Measurements from ENCODE around the gene TCEA3. TPM values are rescaled to one million over a fixed set of nuclear protein-coding genes. Genes with fewer than 3 reads are reported as not detected.

The TCEA3 gene
- total and polyA plus RNA-seq, 3 donors from 2014 or later: 10.8 to 14.7 (median 12.6) TPM

DNA sequence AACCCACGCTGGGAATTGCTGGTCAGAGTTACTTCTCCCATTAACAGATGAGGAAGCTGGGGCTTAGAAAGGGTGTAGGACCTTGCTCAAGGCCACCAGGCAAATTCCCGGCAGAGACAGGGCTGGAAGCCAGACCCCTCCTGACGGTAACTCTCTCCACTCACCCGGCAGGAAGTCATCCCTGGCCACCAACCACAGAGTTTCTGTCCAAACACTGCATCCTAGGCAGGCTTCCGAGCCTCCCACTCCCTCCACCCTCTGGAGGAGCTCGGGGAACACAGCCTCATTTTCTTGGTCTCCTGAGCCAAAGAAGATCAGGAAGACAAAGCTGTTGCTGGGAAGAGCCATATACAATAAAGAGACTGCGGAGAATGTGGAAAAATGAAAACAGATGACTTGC lies 29.9 kb downstream of the TCEA3 start:
- peak overlapping the region; percentile 78 to 84 for H3K27ac ChIP-seq
- H3K4me1 ChIP-seq: peaks cover 26% of the 10 kb centered on the region
- WGBS, 2 donors: 23 to 34% methylated on average over 7 of the region's 7 CpGs
- intact Hi-C loops (cut with DNase I; ENCODE audit: low total_unique reads): no loop called here
- peak; percentile 89 for DNase-seq
- H3K9me3 ChIP-seq: no peaks in the 10 kb centered on the region
- H3K36me3 ChIP-seq (ENCODE audit: low read depth, missing control alignments): no peaks in the 10 kb centered on the region
- H3K4me3 ChIP-seq: no peak overlapping the region
- TF ChIP-seq POLR2A (IDR thresholded peaks at IDR 0.05): no peak
- TF ChIP-seq, protein P1, sequence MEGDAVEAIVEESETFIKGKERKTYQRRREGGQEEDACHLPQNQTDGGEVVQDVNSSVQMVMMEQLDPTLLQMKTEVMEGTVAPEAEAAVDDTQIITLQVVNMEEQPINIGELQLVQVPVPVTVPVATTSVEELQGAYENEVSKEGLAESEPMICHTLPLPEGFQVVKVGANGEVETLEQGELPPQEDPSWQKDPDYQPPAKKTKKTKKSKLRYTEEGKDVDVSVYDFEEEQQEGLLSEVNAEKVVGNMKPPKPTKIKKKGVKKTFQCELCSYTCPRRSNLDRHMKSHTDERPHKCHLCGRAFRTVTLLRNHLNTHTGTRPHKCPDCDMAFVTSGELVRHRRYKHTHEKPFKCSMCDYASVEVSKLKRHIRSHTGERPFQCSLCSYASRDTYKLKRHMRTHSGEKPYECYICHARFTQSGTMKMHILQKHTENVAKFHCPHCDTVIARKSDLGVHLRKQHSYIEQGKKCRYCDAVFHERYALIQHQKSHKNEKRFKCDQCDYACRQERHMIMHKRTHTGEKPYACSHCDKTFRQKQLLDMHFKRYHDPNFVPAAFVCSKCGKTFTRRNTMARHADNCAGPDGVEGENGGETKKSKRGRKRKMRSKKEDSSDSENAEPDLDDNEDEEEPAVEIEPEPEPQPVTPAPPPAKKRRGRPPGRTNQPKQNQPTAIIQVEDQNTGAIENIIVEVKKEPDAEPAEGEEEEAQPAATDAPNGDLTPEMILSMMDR (IDR thresholded peaks at IDR 0.05): no peak
- H3K27me3 ChIP-seq: no peaks in the 10 kb centered on the region

DNA sequence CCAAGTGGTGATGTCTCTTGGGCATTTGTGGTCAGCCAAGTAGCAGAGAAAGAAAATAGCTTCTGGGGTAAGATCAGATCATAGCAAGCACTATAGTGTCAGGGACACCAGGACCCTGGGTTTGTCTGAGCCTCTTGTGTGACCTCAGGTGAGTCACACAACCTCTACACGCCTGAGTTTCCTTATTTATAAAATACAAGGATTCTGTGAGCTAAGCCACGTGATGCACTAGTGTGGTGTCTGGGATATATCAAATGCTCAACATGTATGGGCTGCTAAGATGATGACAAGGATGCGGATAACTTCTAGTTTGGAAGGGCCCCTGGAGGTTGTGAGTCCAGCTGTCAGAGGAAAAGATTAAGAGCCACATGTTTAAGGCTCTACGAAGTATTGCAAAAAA lies 30.4 kb downstream of the TCEA3 start:
- Histone ChIP-seq H3K4me1 (peaks cover 26% of the 10 kb centered on the region), H3K36me3 (ENCODE audit: low read depth, missing control alignments) (no peaks in the 10 kb centered on the region), H3K27me3 (no peaks in the 10 kb centered on the region), H3K27ac (peak overlapping the region; percentile 65 to 84), H3K4me3 (no peak overlapping the region), H3K9me3 (no peaks in the 10 kb centered on the region)
- TF ChIP-seq POLR2A (IDR thresholded peaks at IDR 0.05): no peak
- TF ChIP-seq, protein P1 (IDR thresholded peaks at IDR 0.05): no peak
- DNase-seq: no peak
- WGBS, 2 donors: 56 to 65% methylated on average over 4 of the region's 4 CpGs
- intact Hi-C loops (cut with DNase I; ENCODE audit: low total_unique reads): no loop called here

DNA sequence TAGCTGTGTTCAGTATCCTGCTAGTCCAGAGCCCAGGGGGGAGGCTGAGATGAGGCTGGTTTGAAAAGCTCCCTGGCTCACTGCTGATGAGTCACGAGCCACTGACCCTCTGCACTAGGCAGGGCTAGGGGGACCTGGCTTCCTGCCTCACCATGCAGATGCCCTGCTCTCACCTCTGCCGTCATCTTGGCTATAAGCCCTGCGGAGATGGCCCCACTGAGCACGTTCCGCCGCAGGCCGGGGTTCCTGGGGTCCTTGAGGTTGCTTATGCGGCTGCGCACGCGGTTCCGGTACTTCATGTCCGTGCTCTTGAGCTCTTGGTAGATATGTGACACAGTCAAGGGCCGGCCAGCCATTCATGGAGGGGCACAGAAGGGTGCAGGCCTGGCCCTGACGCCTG lies 30.8 kb downstream of the TCEA3 start:
- Histone ChIP-seq H3K36me3 (ENCODE audit: low read depth, missing control alignments) (no peaks in the 10 kb centered on the region), H3K4me1 (peaks cover 26% of the 10 kb centered on the region), H3K9me3 (no peaks in the 10 kb centered on the region), H3K27me3 (no peaks in the 10 kb centered on the region), H3K27ac (peak overlapping the region; percentile 65 to 84), H3K4me3 (no peak overlapping the region)
- WGBS, 2 donors: 64 to 71% methylated on average over 7 to 15 of the region's 15 CpGs
- DNase-seq: peak; percentile 77
- intact Hi-C loops (cut with DNase I; ENCODE audit: low total_unique reads): no loop called here
- TF ChIP-seq POLR2A (IDR thresholded peaks at IDR 0.05): no peak
- TF ChIP-seq, protein P1 (IDR thresholded peaks at IDR 0.05): no peak

DNA sequence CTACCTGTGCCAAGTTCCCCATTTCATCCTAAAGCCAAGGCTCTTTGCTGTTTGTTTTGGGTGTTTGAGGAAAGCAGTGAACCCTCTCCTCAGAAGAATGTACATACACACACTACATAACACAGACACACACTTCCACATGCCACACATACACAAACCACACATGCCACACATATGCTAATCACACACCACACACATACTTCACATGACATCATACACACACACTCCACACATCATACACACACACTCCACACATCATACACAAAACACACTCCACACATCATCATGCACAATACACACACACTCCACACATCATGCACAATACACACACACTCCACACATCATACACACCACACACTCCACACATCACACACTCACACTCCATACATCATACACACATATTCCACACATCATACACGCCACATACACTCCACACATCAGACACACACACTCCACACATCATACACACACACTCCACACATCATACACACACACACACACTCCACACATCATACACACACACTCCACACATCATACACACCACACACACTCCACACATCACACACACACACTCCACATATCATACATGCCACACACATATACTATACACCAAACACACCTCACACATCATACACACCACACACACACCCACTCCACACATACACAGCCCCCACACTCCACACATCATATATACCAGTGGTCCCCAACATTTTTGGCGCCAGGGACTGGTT lies 32.3 kb downstream of the TCEA3 start:
- Histone ChIP-seq H3K27ac (no peak overlapping the region), H3K27me3 (no peaks in the 10 kb centered on the region), H3K4me3 (no peak overlapping the region), H3K4me1 (peaks cover 33% of the 10 kb centered on the region), H3K36me3 (ENCODE audit: low read depth, missing control alignments) (no peaks in the 10 kb centered on the region), H3K9me3 (no peaks in the 10 kb centered on the region)
- no peak for DNase-seq
- no peak for TF ChIP-seq POLR2A (IDR thresholded peaks at IDR 0.05)
- TF ChIP-seq, protein P1 (IDR thresholded peaks at IDR 0.05): no peak
- intact Hi-C loops (cut with DNase I; ENCODE audit: low total_unique reads): no loop called here
- WGBS, 2 donors: 67 to 70% methylated on average over 2 of the region's 2 CpGs

DNA sequence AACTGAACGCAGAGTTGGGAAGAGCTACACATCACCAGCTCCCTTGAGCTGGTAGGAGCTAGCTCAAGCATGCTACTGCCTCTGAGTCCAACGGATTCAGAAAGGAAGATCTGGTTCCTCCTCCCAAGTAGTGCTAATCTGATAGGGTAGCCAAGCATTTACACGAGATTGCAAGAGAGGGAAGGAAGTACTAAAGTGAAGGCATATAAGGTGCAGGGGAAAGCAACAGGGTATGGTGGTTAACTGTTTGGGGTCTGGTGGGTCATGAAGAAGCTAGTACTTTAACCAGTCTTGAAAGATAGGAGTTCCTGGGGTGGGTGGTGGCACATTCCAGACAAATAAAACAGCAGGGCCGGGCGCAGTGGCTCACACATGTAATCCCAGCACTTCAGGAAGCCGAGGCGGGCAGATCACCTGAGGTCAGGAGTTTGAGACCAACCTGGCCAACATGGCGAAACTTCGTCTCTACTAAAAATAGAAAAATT lies 34.7 kb downstream of the TCEA3 start:
- peaks cover 27% of the 10 kb centered on the region for H3K4me1 ChIP-seq
- intact Hi-C loops (cut with DNase I; ENCODE audit: low total_unique reads): no loop called here
- H3K27me3 ChIP-seq: no peaks in the 10 kb centered on the region
- DNase-seq: no peak
- no peak for TF ChIP-seq POLR2A (IDR thresholded peaks at IDR 0.05)
- TF ChIP-seq, protein P1 (IDR thresholded peaks at IDR 0.05): no peak
- H3K9me3 ChIP-seq: no peaks in the 10 kb centered on the region
- H3K27ac ChIP-seq: no peak overlapping the region
- no peak overlapping the region for H3K4me3 ChIP-seq
- WGBS, 2 donors: 67 to 74% methylated on average over 9 of the region's 9 CpGs
- no peaks in the 10 kb centered on the region for H3K36me3 ChIP-seq (ENCODE audit: low read depth, missing control alignments)

Data from testis (tissue), 3 donors.